Thyroid gland (tissue), 4 donors: ENCODE data around the gene ZNF665.

Experiments
- POLR2A ChIP-seq, 2 donors: fragments of 450-650 bp; IDR thresholded peaks; one replicate each; pipeline ENCODE4 v1.6.1; 2017; ENCODE audit warnings: antibody characterized with exemption in 2 of 2, mild to moderate bottlenecking in 2 of 2, moderate library complexity in 1 of 2
- TF ChIP-seq, protein P1 (sequence below), 6 experiments: fragments of 200-600 bp in 3 of 6; fragments of 450-650 bp in 3 of 6; sonication (generic) in 3 of 6; IDR thresholded peaks; one replicate each; pipeline ENCODE4 v1.5.1; 2016 to 2019; ENCODE audit warnings: antibody characterized with exemption in 6 of 6, mild to moderate bottlenecking in 2 of 6, inconsistent platforms in 1 of 6, moderate library complexity in 1 of 6

DNA sequence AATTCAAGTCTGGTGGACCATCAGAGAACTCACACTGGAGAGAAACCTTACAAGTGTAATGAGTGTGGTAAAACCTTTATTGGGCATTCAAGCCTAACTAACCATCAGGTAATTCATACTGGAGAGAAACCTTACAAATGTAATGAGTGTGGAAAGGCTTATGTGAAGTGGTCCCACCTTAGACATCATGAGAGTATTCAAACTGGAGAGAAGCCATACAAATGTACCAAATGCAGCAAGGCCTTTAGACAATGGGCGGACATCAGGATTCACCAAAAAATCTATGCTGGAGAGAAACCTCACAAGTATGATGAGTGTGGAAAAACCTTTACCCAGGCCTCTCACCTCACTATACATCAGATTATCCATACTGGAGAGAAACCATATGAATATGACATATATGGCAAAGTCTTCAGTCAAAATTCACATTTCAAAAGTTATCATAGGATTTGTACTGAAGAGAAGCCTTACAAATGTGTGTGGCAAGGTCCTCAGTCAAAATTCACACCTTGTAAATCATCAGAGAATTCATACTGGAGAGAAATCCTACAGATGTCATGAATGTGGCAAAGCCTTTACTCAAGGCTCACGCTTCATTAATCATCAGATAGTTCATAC is 19.7 kb upstream of the ZNF665 start:
- TF ChIP-seq, protein P1, sequence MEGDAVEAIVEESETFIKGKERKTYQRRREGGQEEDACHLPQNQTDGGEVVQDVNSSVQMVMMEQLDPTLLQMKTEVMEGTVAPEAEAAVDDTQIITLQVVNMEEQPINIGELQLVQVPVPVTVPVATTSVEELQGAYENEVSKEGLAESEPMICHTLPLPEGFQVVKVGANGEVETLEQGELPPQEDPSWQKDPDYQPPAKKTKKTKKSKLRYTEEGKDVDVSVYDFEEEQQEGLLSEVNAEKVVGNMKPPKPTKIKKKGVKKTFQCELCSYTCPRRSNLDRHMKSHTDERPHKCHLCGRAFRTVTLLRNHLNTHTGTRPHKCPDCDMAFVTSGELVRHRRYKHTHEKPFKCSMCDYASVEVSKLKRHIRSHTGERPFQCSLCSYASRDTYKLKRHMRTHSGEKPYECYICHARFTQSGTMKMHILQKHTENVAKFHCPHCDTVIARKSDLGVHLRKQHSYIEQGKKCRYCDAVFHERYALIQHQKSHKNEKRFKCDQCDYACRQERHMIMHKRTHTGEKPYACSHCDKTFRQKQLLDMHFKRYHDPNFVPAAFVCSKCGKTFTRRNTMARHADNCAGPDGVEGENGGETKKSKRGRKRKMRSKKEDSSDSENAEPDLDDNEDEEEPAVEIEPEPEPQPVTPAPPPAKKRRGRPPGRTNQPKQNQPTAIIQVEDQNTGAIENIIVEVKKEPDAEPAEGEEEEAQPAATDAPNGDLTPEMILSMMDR (IDR thresholded peaks at IDR 0.05) = no peak
- no peak for TF ChIP-seq POLR2A (IDR thresholded peaks at IDR 0.05)
